HG03575 (cell line): Measurements from ENCODE around the gene ANKRD39.

Source experiments
- ATAC-seq: cut with Tn5 transposase; IDR thresholded peaks from one replicate; pipeline ENCODE4 v1.9.1; 2021; ENCODE audit not compliant: unreplicated experiment, insufficient number of reproducible peaks, low FRiP score; ENCODE audit errors: extremely low read depth

Gene ANKRD39, protein sequence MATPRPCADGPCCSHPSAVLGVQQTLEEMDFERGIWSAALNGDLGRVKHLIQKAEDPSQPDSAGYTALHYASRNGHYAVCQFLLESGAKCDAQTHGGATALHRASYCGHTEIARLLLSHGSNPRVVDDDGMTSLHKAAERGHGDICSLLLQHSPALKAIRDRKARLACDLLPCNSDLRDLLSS

GRCh38 chr2:96857667-96858372 is at the start of gene ANKRD39:
Gene ANKRD39, minus strand, starts transcription at chr2:96858016. Its CDS starts 29 bp downstream, at chr2:96857987.
- ATAC-seq = peak; percentile 54

- ATAC-seq = no peak
These were observed 48.9 kb upstream of the ANKRD39 start for GRCh38 chr2:96906729-96907114.

DNA sequence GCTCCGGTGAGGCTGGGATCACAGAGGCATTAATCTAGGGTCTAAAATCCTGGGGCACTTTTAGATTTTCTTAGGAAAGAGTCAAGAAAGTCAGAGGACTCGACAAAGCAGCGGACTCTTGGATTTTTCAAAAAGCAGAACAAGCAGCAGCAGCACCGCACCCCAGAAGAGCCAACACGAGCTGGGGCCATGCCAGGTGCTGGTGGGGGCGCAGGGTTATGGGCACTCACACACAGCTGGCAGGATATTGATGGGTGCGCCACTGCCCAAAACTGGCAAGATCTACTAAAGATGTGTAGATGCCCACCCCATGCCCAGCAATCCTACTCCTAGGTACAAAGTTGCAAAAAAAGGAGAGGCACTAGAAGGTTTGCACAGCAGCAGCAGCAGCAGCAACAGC is 46.0 kb upstream of the ANKRD39 start:
- ATAC-seq = no peak

GRCh38 chr2:96903318-96903717 is 45.5 kb upstream of the ANKRD39 start:
- no peak for ATAC-seq

DNA sequence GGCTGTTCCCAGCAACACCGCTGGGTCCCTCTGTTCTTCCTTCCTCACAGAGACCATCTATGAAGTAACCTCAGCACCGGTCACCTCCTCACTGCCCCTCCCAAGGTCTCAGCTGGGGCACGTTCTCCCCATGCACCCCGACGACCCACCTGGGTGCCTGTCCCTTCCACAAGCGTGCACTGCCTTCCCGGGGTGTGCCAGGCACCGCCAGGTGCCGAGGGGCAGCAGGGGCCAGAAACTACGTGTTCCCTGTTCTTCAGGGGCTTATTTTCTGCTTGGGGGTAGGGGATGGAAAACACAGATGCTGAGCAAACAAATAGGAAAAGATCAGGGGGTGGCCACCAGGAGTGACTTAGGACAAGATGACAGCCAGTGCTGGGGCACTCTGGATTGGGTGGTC is 42.4 kb upstream of the ANKRD39 start:
- ATAC-seq = no peak

DNA sequence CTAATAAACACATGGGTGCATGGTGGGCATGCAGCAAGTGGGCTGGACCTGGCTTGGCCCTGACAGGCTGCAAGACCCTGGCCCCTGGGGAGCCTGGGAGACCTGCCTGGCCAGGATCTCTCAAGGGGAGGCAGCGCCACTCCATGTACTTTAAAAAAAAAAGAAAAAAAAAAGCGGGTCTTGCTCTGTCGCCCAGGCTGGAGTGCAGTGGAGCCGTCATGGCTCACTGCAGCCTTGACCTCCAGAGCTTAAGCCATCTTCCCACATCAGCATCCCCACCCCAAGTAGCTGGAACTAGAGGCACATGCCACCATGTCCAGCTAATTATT is 41.6 kb upstream of the ANKRD39 start:
- no peak for ATAC-seq

- ATAC-seq = no peak
These were observed 41.0 kb upstream of the ANKRD39 start for GRCh38 chr2:96898641-96899412.

DNA sequence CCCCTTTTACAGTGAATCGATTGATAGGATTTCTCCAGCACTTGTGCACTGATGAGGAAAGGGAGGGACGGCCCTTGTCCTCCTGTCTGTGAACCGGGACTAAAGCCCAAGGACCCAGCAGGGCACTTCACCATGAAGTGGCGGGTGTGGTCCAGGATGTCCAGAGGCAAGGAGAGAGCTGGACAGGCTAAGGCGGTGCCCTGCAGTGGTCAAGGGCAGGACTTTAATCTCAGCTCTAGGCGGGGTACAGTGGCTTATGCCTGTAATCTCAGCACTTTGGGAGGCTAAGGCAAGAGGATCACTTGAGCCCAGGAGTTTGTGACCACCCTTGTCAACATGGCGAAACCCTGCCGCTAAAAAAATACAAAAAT is 40.3 kb upstream of the ANKRD39 start:
- ATAC-seq = no peak

- ATAC-seq = no peak
These were observed 39.8 kb upstream of the ANKRD39 start for GRCh38 chr2:96897491-96898134.

DNA sequence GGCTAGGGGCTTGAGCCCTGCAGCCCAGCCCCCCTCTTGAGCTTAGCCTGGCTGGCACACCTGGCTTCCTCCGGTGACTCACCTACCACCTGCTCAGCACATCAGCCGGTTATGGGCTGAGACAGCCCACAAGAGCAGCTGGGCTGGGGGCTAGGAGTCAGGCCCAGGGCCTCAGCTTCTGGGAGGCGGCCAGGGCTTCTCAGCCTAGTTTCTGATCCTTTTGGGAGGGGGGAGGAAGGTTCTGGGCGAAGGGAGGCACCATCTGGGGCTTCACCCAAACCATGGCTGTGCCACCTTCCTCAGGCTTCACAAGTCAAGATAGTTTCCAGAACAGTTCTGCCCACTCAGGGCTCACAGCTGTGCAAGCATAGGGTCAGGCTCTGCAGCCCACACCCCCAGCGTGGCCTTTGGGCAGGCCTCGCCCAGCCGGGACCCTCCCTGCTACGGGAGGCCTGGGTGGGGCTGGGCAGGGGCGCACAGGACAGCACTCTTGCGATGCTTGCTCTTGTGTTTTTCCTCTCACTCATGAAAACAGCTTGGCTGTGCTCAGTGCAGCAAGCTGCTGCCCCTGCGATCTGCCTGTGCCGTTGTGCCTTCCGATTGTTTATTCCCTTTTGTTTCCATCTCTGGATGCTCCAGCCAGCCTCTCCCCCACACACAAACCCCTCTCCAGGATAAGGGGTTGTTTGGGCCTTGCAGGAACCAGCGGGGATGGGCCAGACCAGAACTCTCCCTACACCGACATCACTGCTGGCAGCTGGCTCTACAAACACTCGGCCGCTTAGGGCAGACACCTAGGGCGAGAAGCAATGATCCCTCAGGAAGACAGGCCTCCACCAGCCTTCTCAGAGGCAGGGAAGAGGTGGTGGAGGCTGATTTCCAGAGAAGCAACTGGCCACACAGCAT is 38.2 kb upstream of the ANKRD39 start:
- no peak for ATAC-seq

GRCh38 chr2:96895032-96895745 is 37.4 kb upstream of the ANKRD39 start:
- ATAC-seq = no peak

DNA sequence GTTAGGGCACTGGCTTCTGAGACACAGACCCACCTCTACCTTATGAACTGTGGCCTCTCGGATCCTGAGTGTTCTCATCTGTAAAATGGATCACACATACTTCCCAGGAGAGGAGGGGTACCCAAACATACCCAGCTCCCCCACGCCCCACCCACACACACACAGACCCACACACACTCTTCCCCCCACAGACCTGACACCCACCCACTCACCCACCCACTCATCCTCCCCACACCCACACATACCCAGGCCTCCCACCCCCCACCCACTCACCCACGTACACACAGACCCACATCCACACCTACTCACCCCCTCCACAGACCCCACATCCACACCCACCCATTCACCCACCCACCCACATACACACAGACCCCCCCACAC is 36.3 kb upstream of the ANKRD39 start:
- ATAC-seq = no peak

DNA sequence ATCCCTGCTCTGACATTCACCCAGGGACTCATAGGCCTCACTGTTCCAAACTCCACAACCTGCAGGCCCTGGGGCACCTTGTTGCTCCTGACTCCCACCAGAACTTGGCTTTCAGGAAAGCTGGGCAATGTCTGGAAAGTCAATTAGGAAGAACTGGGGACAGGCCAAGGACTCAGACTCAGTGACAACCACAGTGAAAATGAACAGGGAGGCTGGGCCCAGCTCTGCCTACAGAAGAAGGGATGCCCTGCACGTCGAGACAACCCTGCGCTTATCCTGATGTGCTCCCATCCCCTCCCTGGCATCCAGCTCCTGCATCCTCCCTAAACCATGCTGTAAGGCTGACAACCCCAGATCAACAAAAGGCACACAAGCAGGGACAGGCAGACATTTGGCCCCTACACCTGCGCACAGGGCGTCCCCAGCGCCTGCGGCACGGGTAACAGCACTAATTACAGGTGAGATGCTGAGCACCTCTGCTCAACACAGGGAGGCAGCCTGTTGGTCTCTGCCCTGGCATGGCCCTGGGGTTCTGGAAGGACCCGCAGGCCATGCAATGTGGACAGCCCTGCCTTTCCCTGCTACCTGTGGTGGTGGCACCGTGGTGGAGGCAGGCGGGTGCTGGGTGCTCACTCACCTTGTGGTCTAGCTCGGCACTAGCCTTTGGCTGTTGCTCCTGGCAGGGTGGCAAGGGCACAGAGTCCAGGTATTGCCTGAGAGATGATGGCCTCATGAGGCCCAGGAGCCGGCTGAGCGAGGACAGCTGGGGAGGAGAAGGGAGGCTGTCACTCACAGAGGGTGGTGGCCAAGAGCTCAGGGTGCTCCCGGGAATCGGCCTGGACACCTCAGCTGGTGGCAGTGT is 35.7 kb upstream of the ANKRD39 start:
- no peak for ATAC-seq

- no peak for ATAC-seq
These were observed 33.9 kb upstream of the ANKRD39 start for GRCh38 chr2:96891591-96892333.

DNA sequence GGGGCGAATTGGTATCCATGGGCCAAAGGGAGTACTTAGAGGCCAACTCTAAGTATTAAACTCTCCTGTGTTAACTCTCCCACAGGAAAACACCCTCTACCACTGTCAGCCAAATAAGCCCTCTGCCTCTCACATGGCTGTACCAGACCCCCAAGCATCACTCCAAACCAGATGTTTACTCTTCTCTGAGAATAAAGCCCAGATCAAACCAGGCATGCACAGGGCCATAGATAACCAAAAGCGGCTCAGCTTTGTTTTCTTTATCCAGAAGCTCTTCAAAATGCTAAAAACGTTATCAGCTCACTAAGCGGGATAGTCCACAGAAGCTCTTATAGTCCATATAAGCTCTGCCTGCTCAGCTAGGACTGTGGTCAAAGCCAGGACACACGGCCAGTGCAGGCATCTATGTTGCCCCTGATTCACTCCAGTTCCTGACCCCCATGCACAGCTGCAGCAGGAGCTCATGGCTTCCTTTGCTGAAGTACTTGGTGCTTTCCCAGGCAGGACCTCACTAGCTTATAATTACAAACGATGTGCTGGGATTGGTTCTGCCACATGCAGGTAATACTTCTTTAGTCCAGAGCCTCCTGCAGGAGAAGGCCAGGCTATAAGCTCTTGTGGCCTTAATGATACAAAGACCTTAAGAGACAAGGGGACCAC is 33.0 kb upstream of the ANKRD39 start:
- no peak for ATAC-seq

DNA sequence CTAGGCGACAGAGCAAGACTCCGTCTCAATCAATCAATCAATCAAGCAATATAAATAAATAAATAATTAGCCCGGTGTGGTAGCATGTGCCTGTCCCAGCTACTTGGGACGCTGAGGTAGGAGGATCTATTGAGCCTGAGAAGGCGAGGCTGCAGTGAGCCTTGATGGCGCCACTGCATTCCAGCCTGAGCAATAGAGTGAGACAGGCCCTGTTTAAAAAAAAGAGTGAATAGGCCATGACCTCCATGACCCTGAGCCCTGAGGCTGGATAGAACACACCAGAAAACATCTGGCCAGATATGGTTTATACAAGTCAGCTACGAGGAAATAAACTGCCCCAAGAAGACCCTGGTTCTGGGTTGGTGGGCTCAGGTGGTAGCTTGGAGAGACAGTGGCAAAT is 32.4 kb upstream of the ANKRD39 start:
- ATAC-seq = no peak
